H9 (cell line): ENCODE measurements around the gene EPHB2. TPM values are rescaled to one million over a fixed set of nuclear protein-coding genes. Genes with fewer than 3 reads are reported as not detected.

Experiments
- DNase-seq: peaks from one replicate; pipeline ENCODE4 v3.0.0-alpha.2; 2017
- H2AFZ ChIP-seq: one replicate; pipeline ENCODE4 v1.6.1; 2013; ENCODE audit warnings: mild to moderate bottlenecking, low read length, control low read depth, moderate library complexity
- H2AK5ac ChIP-seq: 2 replicates; pipeline ENCODE4 v1.6.1; 2013; ENCODE audit warnings: low read length, control low read depth, mixed read lengths; ENCODE audit not compliant: insufficient read length
- H2BK120ac ChIP-seq: one replicate; pipeline ENCODE4 v1.6.1; 2013; ENCODE audit warnings: low read depth, mild to moderate bottlenecking, low read length, control low read depth, inconsistent platforms; ENCODE audit not compliant: poor library complexity, severe bottlenecking
- H2BK12ac ChIP-seq: 2 replicates; pipeline ENCODE4 v1.6.1; 2013; ENCODE audit warnings: low read length, control low read depth, mixed read lengths, low read depth; ENCODE audit not compliant: insufficient read length
- H2BK15ac ChIP-seq: 2 replicates; pipeline ENCODE4 v1.6.1; 2013; ENCODE audit warnings: low read depth, low read length, control low read depth
- H2BK20ac ChIP-seq: one replicate; pipeline ENCODE4 v1.6.1; 2013; ENCODE audit warnings: low read depth, mild to moderate bottlenecking, low read length, control low read depth, inconsistent platforms; ENCODE audit not compliant: poor library complexity, severe bottlenecking
- H2BK5ac ChIP-seq: 2 replicates; pipeline ENCODE4 v1.6.1; 2013; ENCODE audit warnings: low read length, control low read depth, mixed read lengths; ENCODE audit not compliant: insufficient read length
- H3K14ac ChIP-seq: 2 replicates; pipeline ENCODE4 v1.6.1; 2013; ENCODE audit warnings: low read length, control low read depth; ENCODE audit not compliant: insufficient read depth
- H3K18ac ChIP-seq: 2 replicates; pipeline ENCODE4 v1.6.1; 2013; ENCODE audit warnings: low read depth, mild to moderate bottlenecking, mixed read lengths, low read length, control low read depth; ENCODE audit not compliant: insufficient read length
- H3K23ac ChIP-seq: 2 replicates; pipeline ENCODE4 v1.6.1; 2013; ENCODE audit warnings: low read length, control low read depth, mixed read lengths, low read depth; ENCODE audit not compliant: insufficient read length
- H3K23me2 ChIP-seq: 2 replicates; pipeline ENCODE4 v1.6.1; 2013; ENCODE audit warnings: low read depth, mild to moderate bottlenecking, mixed read lengths, low read length, control low read depth; ENCODE audit not compliant: insufficient read length, poor library complexity, severe bottlenecking
- H3K27ac ChIP-seq: 2 replicates; pipeline ENCODE4 v1.5.1; 2013; ENCODE audit warnings: low read length, control low read depth, mixed read lengths, low read depth; ENCODE audit not compliant: insufficient read length
- H3K27me3 ChIP-seq: 2 replicates; pipeline ENCODE4 v1.6.1; 2013; ENCODE audit warnings: low read length, control low read depth, inconsistent platforms; ENCODE audit not compliant: insufficient read depth
- H3K4ac ChIP-seq: 2 replicates; pipeline ENCODE4 v1.6.1; 2013; ENCODE audit warnings: low read depth, mild to moderate bottlenecking, control low read depth, inconsistent platforms, low read length, moderate library complexity
- H3K4me1 ChIP-seq: 2 replicates; pipeline ENCODE4 v1.6.1; 2013; ENCODE audit warnings: low read length, control low read depth, inconsistent platforms; ENCODE audit not compliant: insufficient read depth
- H3K4me2 ChIP-seq: 2 replicates; pipeline ENCODE4 v1.6.1; 2013; ENCODE audit warnings: low read length, control low read depth, mixed read lengths; ENCODE audit not compliant: insufficient read length, insufficient read depth
- H3K56ac ChIP-seq: 2 replicates; pipeline ENCODE4 v1.6.1; 2013; ENCODE audit warnings: low read depth, mild to moderate bottlenecking, mixed read lengths, low read length, control low read depth; ENCODE audit not compliant: insufficient read length
- H3K79me1 ChIP-seq: 2 replicates; pipeline ENCODE4 v1.6.1; 2013; ENCODE audit warnings: low read depth, mild to moderate bottlenecking, moderate library complexity, low read length, control low read depth, inconsistent platforms; ENCODE audit not compliant: insufficient read depth, poor library complexity, severe bottlenecking
- H3K79me2 ChIP-seq: 2 replicates; pipeline ENCODE4 v1.6.1; 2013; ENCODE audit warnings: low read length, control low read depth, inconsistent platforms; ENCODE audit not compliant: insufficient read depth
- H3K9ac ChIP-seq: 2 replicates; pipeline ENCODE4 v1.6.1; 2013; ENCODE audit warnings: low read length, control low read depth, mixed read lengths; ENCODE audit not compliant: insufficient read length; ENCODE audit errors: extremely low read depth
- H3K9me3 ChIP-seq: one replicate; pipeline ENCODE4 v1.6.1; 2013; ENCODE audit warnings: low read depth, low read length, inconsistent platforms; ENCODE audit not compliant: control insufficient read depth
- H3T11ph ChIP-seq: one replicate; pipeline ENCODE4 v1.6.1; 2013; ENCODE audit warnings: mild to moderate bottlenecking, low read length, control low read depth, inconsistent platforms
- H4K20me1 ChIP-seq: one replicate; pipeline ENCODE4 v1.6.1; 2013; ENCODE audit not compliant: control insufficient read depth, insufficient read length, insufficient read depth
- H4K5ac ChIP-seq: 2 replicates; pipeline ENCODE4 v1.6.1; 2013; ENCODE audit warnings: low read depth, mild to moderate bottlenecking, mixed read lengths, low read length, control low read depth; ENCODE audit not compliant: insufficient read length
- H4K8ac ChIP-seq: replicated peaks from 2 replicates; pipeline ENCODE4 v1.6.1; 2013; ENCODE audit warnings: low read length, control low read depth, mixed read lengths, low read depth; ENCODE audit not compliant: insufficient read length
- H4K91ac ChIP-seq: 2 replicates; pipeline ENCODE4 v1.6.1; 2013; ENCODE audit warnings: low read depth, mild to moderate bottlenecking, moderate library complexity, mixed read lengths, low read length, control low read depth; ENCODE audit not compliant: insufficient read length
- H3K27ac Mint-ChIP-seq, 3 experiments: 2 replicates in 2 of 3; 3 replicates in 1 of 3; pipeline ENCODE4 v1.8.0; 2020 to 2021; ENCODE audit warnings: mixed read lengths in 3 of 3, mild to moderate bottlenecking in 1 of 3, moderate library complexity in 1 of 3
- H3K27me3 Mint-ChIP-seq: 2 replicates; pipeline ENCODE4 v1.8.0; 2021; ENCODE audit warnings: low read depth, mild to moderate bottlenecking, moderate library complexity, mixed read lengths
- H3K36me3 Mint-ChIP-seq, 3 experiments: 2 replicates in 2 of 3; 3 replicates in 1 of 3; pipeline ENCODE4 v1.8.0; 2020 to 2021; ENCODE audit warnings: low read depth in 3 of 3, mixed read lengths in 3 of 3; ENCODE audit not compliant: insufficient read depth in 1 of 3
- H3K4me1 Mint-ChIP-seq, 2 experiments: 2 replicates each; pipeline ENCODE4 v1.8.0; 2020; ENCODE audit warnings: mixed read lengths in 2 of 2
- H3K4me3 Mint-ChIP-seq, 2 experiments: 2 replicates in 1 of 2; 3 replicates in 1 of 2; pipeline ENCODE4 v1.8.0; 2020 to 2021; ENCODE audit warnings: mild to moderate bottlenecking in 2 of 2, mixed read lengths in 2 of 2, moderate library complexity in 1 of 2
- H3K9me3 Mint-ChIP-seq, 2 experiments: 2 replicates in 1 of 2; 3 replicates in 1 of 2; pipeline ENCODE4 v1.8.0; 2020; ENCODE audit warnings: mild to moderate bottlenecking in 2 of 2, mixed read lengths in 2 of 2, moderate library complexity in 1 of 2
- CTCF ChIP-seq: fragments of 200-600 bp; sonication (generic); conservative IDR thresholded peaks from 3 replicates; pipeline ENCODE4 v1.8.0; 2021; ENCODE audit warnings: antibody characterized with exemption, mild to moderate bottlenecking
- WGBS: extraction: QIAGEN DNeasy Blood & Tissue Kit; methylation state at CpG from one replicate; pipeline ENCODE4 v1.1.7; 2013; ENCODE audit warnings: missing lambda C conversion rate, low lambda C conversion rate, mixed read lengths; ENCODE audit not compliant: insufficient read length; ENCODE audit errors: extremely low coverage; 5-methylcytosine and 5-hydroxymethylcytosine counted together
- total RNA-seq: library from RNA; stranded (reverse); gene quantifications from 2 replicates; pipeline ENCODE4 v1.2.1, GENCODE V29; 2021

EPHB2 gene
- total RNA-seq, 1 experiment from 2014 or later: 9.5 TPM

GRCh38 chr1:22786101-22786500, 75.5 kb downstream of the EPHB2 start:
- H4K5ac ChIP-seq: no peak overlapping the region
- H2AK5ac ChIP-seq: no peak overlapping the region
- H3T11ph ChIP-seq: no peak overlapping the region
- no peaks in the 10 kb centered on the region for H3K79me2 ChIP-seq
- H2AFZ ChIP-seq: no peak overlapping the region
- no peak overlapping the region for H3K4me2 ChIP-seq
- no peaks in the 10 kb centered on the region for H3K9me3 Mint-ChIP-seq
- no peak overlapping the region for H3K18ac ChIP-seq
- no peak overlapping the region for H3K27ac Mint-ChIP-seq
- H3K14ac ChIP-seq: no peak overlapping the region
- no peaks in the 10 kb centered on the region for H3K27me3 ChIP-seq
- no peak overlapping the region for H3K4ac ChIP-seq
- no peaks in the 10 kb centered on the region for H3K27me3 Mint-ChIP-seq
- no CpG with 5 or more reads among the region's 1 CpG for WGBS
- H2BK120ac ChIP-seq: no peak overlapping the region
- no peak overlapping the region for H2BK12ac ChIP-seq
- H4K8ac ChIP-seq: no peak overlapping the region
- no peak overlapping the region for H3K27ac ChIP-seq
- H3K9me3 ChIP-seq: no peaks in the 10 kb centered on the region
- no peak overlapping the region for H4K91ac ChIP-seq
- peaks cover 5% of the 10 kb centered on the region; the same call in 1 of the 2 replicates for H3K4me1 ChIP-seq
- H3K79me1 ChIP-seq: no peaks in the 10 kb centered on the region
- H3K4me1 Mint-ChIP-seq: peaks cover 29 to 50% of the 10 kb centered on the region in 2 experiments
- H2BK5ac ChIP-seq: no peak overlapping the region
- no peak overlapping the region for H3K56ac ChIP-seq
- H4K20me1 ChIP-seq: no peaks in the 10 kb centered on the region
- no peak overlapping the region for H2BK20ac ChIP-seq
- H3K9ac ChIP-seq: no peak overlapping the region
- no peak overlapping the region for H3K4me3 Mint-ChIP-seq
- no peaks in the 10 kb centered on the region for H3K23me2 ChIP-seq
- TF ChIP-seq CTCF: no peak
- no peak overlapping the region for H3K23ac ChIP-seq
- no peak for DNase-seq
- H3K36me3 Mint-ChIP-seq: no peaks in the 10 kb centered on the region; a peak in 1 of 7 replicates
- H2BK15ac ChIP-seq: no peak overlapping the region
